IMR-90 (cell line): ENCODE results near the gene QDPR. TPM values are rescaled to one million over a fixed set of nuclear protein-coding genes. Genes with fewer than 3 reads are reported as not detected.

Experiments
- ATAC-seq: fragments of 200-7000 bp; cut with Tn5 transposase; 2 replicates; pipeline ENCODE4 v1.9.1; 2020; ENCODE audit warnings: low read depth, mild to moderate bottlenecking, moderate library complexity
- BruUV-seq: library from RNA; stranded (reverse); fragments of 400-500 nt; replicated peaks from 2 replicates; lab custom pipeline; 2021; lab: Mats Ljungman, UMichigan
- CTCF ChIA-PET: fragments of 300-600 bp; formaldehyde crosslinking; extraction: SDS; loops from one replicate; lab custom pipeline; 2021; ENCODE audit warnings: antibody characterized with exemption; lab: Yijun Ruan, JAX
- POLR2A ChIA-PET: fragments of 300-600 bp; sonication (Branson Sonifier 250); formaldehyde crosslinking; loops from one replicate; lab custom pipeline; 2022; ENCODE audit warnings: antibody characterized with exemption; ENCODE audit not compliant: unreplicated experiment; lab: Charles Lee
- DNase-seq: peaks from one replicate; pipeline ENCODE4 v3.0.0; 2013
- H2AFZ ChIP-seq: replicated peaks from 2 replicates; pipeline ENCODE3; 2013; ENCODE audit warnings: low read length, mild to moderate bottlenecking; ENCODE audit not compliant: poor library complexity
- H2AK5ac ChIP-seq: 2 replicates; pipeline ENCODE4 v1.6.1; 2013; ENCODE audit warnings: low read depth, low read length, inconsistent platforms
- H2AK9ac ChIP-seq: replicated peaks from 2 replicates; pipeline ENCODE3; 2013; ENCODE audit warnings: mild to moderate bottlenecking, low read depth, low read length, moderate library complexity; ENCODE audit not compliant: poor library complexity
- H2BK120ac ChIP-seq: 2 replicates; pipeline ENCODE4 v1.6.1; 2013; ENCODE audit warnings: low read depth, low read length, inconsistent platforms
- H2BK15ac ChIP-seq: 3 replicates; pipeline ENCODE4 v1.6.1; 2013; ENCODE audit warnings: low read depth, low read length, inconsistent platforms
- H2BK20ac ChIP-seq: 2 replicates; pipeline ENCODE4 v1.6.1; 2013; ENCODE audit warnings: low read depth, mild to moderate bottlenecking, inconsistent platforms, low read length, moderate library complexity
- H2BK5ac ChIP-seq: 2 replicates; pipeline ENCODE4 v1.6.1; 2013; ENCODE audit warnings: mild to moderate bottlenecking, low read depth, low read length, inconsistent platforms; ENCODE audit not compliant: poor library complexity, severe bottlenecking
- H3K14ac ChIP-seq: replicated peaks from 2 replicates; pipeline ENCODE4 v1.6.1; 2013; ENCODE audit warnings: low read depth, low read length, inconsistent platforms
- H3K18ac ChIP-seq: 2 replicates; pipeline ENCODE4 v1.6.1; 2013; ENCODE audit warnings: low read depth, low read length, control low read depth
- H3K23ac ChIP-seq: 2 replicates; pipeline ENCODE4 v1.6.1; 2013; ENCODE audit warnings: low read depth, low read length, inconsistent platforms
- H3K27ac ChIP-seq: 2 replicates; pipeline ENCODE4 v1.5.1; 2013; ENCODE audit warnings: mild to moderate bottlenecking, control low read depth, low read length; ENCODE audit not compliant: insufficient read depth
- H3K27me3 ChIP-seq: 2 replicates; pipeline ENCODE4 v1.6.1; 2013; ENCODE audit warnings: low read length; ENCODE audit not compliant: control insufficient read depth, insufficient read depth
- H3K36me3 ChIP-seq: 2 replicates; pipeline ENCODE4 v1.6.1; 2013; ENCODE audit warnings: low read length, mixed read lengths; ENCODE audit not compliant: control insufficient read depth, insufficient read depth
- H3K4ac ChIP-seq: 2 replicates; pipeline ENCODE4 v1.6.1; 2013; ENCODE audit warnings: low read depth, low read length, inconsistent platforms
- H3K4me1 ChIP-seq: 2 replicates; pipeline ENCODE4 v1.6.1; 2013; ENCODE audit warnings: low read length, mixed read lengths; ENCODE audit not compliant: control insufficient read depth, insufficient read depth
- H3K4me2 ChIP-seq: 2 replicates; pipeline ENCODE4 v1.6.1; 2013; ENCODE audit warnings: low read depth, mild to moderate bottlenecking, control low read depth, low read length, moderate library complexity
- H3K4me3 ChIP-seq: 2 replicates; pipeline ENCODE4 v1.5.1; 2013; ENCODE audit warnings: low read depth, mild to moderate bottlenecking, control low read depth, low read length, moderate library complexity; ENCODE audit not compliant: insufficient read depth
- H3K56ac ChIP-seq: 2 replicates; pipeline ENCODE4 v1.6.1; 2013; ENCODE audit warnings: low read length, inconsistent platforms; ENCODE audit not compliant: insufficient read depth; ENCODE audit errors: extremely low read depth
- H3K79me1 ChIP-seq, 2 experiments: 2 replicates each; pipeline ENCODE4 v1.6.1; 2013; ENCODE audit warnings: low read length in 2 of 2, inconsistent platforms in 1 of 2, low read depth in 1 of 2
- H3K9ac ChIP-seq: 2 replicates; pipeline ENCODE4 v1.6.1; 2013; ENCODE audit warnings: low read depth, low read length, control low read depth
- H3K9me1 ChIP-seq: 2 replicates; pipeline ENCODE4 v1.6.1; 2013; ENCODE audit warnings: low read length, inconsistent platforms; ENCODE audit not compliant: insufficient read depth
- H3K9me3 ChIP-seq: 2 replicates; pipeline ENCODE4 v1.6.1; 2013; ENCODE audit warnings: low read length; ENCODE audit not compliant: control insufficient read depth, insufficient read depth
- H4K20me1 ChIP-seq: 2 replicates; pipeline ENCODE4 v1.6.1; 2013; ENCODE audit warnings: low read length, inconsistent platforms; ENCODE audit not compliant: insufficient read depth
- H4K5ac ChIP-seq: 2 replicates; pipeline ENCODE4 v1.6.1; 2013; ENCODE audit warnings: mild to moderate bottlenecking, low read depth, low read length, control low read depth
- H4K8ac ChIP-seq, 2 experiments: 2 replicates each; pipeline ENCODE4 v1.6.1; 2013; ENCODE audit warnings: low read depth in 2 of 2, low read length in 2 of 2, control low read depth in 1 of 2, inconsistent platforms in 1 of 2
- H4K91ac ChIP-seq: 2 replicates; pipeline ENCODE4 v1.6.1; 2013; ENCODE audit warnings: low read depth, low read length, inconsistent platforms; ENCODE audit not compliant: insufficient read depth
- BHLHE40 ChIP-seq: fragments of 150-350 bp; IDR thresholded peaks from 2 replicates; pipeline ENCODE4 v1.6.1; 2016; ENCODE audit warnings: mild to moderate bottlenecking, low read depth, low read length
- CEBPB ChIP-seq: IDR thresholded peaks from 2 replicates; pipeline ENCODE4 v1.6.1; 2012; ENCODE audit warnings: low read depth, low read length, improper control_type of control experiment
- CTCF ChIP-seq: conservative IDR thresholded peaks from 2 replicates; pipeline ENCODE4 v1.5.1; 2012; ENCODE audit warnings: mild to moderate bottlenecking, low read depth, low read length, improper control_type of control experiment
- ELK1 ChIP-seq: fragments of 150-350 bp; IDR thresholded peaks from 2 replicates; pipeline ENCODE4 v1.6.1; 2016; ENCODE audit warnings: low read depth, mild to moderate bottlenecking, low read length, moderate library complexity, borderline replicate concordance
- MXI1 ChIP-seq: IDR thresholded peaks from 2 replicates; pipeline ENCODE4 v1.6.1; 2012; ENCODE audit warnings: low read depth, mild to moderate bottlenecking, low read length, moderate library complexity, borderline replicate concordance
- POLR2A ChIP-seq: IDR thresholded peaks from 2 replicates; pipeline ENCODE4 v1.6.1; 2012; ENCODE audit warnings: mild to moderate bottlenecking, low read depth, low read length
- RAD21 ChIP-seq: IDR thresholded peaks from 2 replicates; pipeline ENCODE4 v1.6.1; 2012; ENCODE audit warnings: low read length, improper control_type of control experiment
- RCOR1 ChIP-seq: IDR thresholded peaks from 2 replicates; pipeline ENCODE4 v1.6.1; 2012; ENCODE audit warnings: mild to moderate bottlenecking, low read length, improper control_type of control experiment; ENCODE audit not compliant: insufficient replicate concordance
- RFX5 ChIP-seq: IDR thresholded peaks from 2 replicates; pipeline ENCODE4 v1.8.0; 2012; ENCODE audit warnings: low read depth, mild to moderate bottlenecking, low read length, moderate library complexity
- WGBS, 2 experiments: methylation state at CpG; one replicate each; pipeline versions ENCODE4 v1.1.5 to v1.1.7; 2013; ENCODE audit warnings: missing lambda C conversion rate in 2 of 2; ENCODE audit not compliant: insufficient read length in 1 of 2; ENCODE audit errors: extremely low coverage in 2 of 2; 5-methylcytosine and 5-hydroxymethylcytosine counted together
- dilution Hi-C: fragments of 300-500 bp; cut with HindIII; formaldehyde crosslinking; loops from one replicate; pipeline ENCODE4 v1.14.3; 2018; ENCODE audit warnings: low sequenced_read_pairs; ENCODE audit not compliant: unreplicated experiment
- in situ Hi-C: fragments of 300-500 bp; cut with MboI; formaldehyde crosslinking; loops from 3 replicates; pipeline ENCODE4 v1.14.3; 2019; ENCODE audit warnings: low sequenced_read_pairs, inconsistent platforms, mixed read lengths
- intact Hi-C: fragments of 100-400 bp; cut with micrococcal nuclease; formaldehyde crosslinking; loops from 2 replicates; pipeline ENCODE4 v1.10.0; 2022
- polyA plus RNA-seq, 3 experiments: library from polyadenylated mRNA; depleted of rRNA; stranded (reverse); fragments of >200 nt; gene quantifications; 2 replicates each; pipeline ENCODE4 v1.2.3, GENCODE V29; 2012; ENCODE audit warnings: low replicate concordance in 1 of 3
- total RNA-seq: library from RNA; depleted of rRNA; stranded (reverse); fragments of >200 nt; gene quantifications from 2 replicates; pipeline ENCODE4 v1.2.3, GENCODE V29; 2012

The QDPR gene
- total and polyA plus RNA-seq, 2 of the 4 experiments (the other 2 are of a cell fraction): 10.4 to 31.1 TPM

GRCh38 chr4:17437396-17437795 is 74.5 kb downstream of the QDPR start:
- ATAC-seq: no peak
- Histone ChIP-seq H2AK5ac (no peak overlapping the region), H2BK5ac (no peak overlapping the region), H4K91ac (no peak overlapping the region), H3K79me1 (no peaks in the 10 kb centered on the region), H3K4me2 (no peak overlapping the region), H3K27ac (no peak overlapping the region), H3K4ac (no peak overlapping the region), H3K23ac (no peak overlapping the region), H3K27me3 (0 out of 2 replicates have a peak, but pooled peaks cover 1% of the 10 kb centered on the region), H3K36me3 (no peaks in the 10 kb centered on the region), H2AFZ (no peak overlapping the region), H2BK120ac (no peak overlapping the region), H3K9me3 (no peaks in the 10 kb centered on the region; the same call in 1 of the 2 replicates), H3K14ac (no peak overlapping the region), H2BK20ac (no peak overlapping the region), H4K5ac (no peak overlapping the region), H2BK15ac (no peak overlapping the region), H3K56ac (no peak overlapping the region), H4K8ac (no peak overlapping the region), H2AK9ac (no peak overlapping the region), H3K4me3 (no peak overlapping the region), H3K9ac (no peak overlapping the region), H3K4me1 (no peaks in the 10 kb centered on the region), H4K20me1 (no peaks in the 10 kb centered on the region), H3K18ac (no peak overlapping the region), H3K9me1 (no peaks in the 10 kb centered on the region)
- BruUV-seq: no TSS peak
- intact Hi-C loops: no loop called here
- POLR2A ChIA-PET: no interaction called here
- in situ Hi-C loops: no loop called here
- CTCF ChIA-PET: no interaction called here
- TF ChIP-seq ELK1: no peak
- TF ChIP-seq CTCF: no peak
- no peak for TF ChIP-seq MXI1
- TF ChIP-seq BHLHE40: no peak
- TF ChIP-seq RFX5: no peak
- TF ChIP-seq POLR2A: no peak
- no peak for TF ChIP-seq RAD21
- TF ChIP-seq CEBPB: no peak
- TF ChIP-seq RCOR1: no peak
- DNase-seq: no peak
- WGBS, 2 experiments: 61% methylated on average over 3 of the region's 11 CpGs; no CpG with 5 or more reads in 1 of the 2 experiments
- dilution Hi-C loops: no loop called here
